Skeletal muscle satellite cell (primary cell): ENCODE data around the gene ADGRA1.

Experiments
- H3K27me3 ChIP-seq: 2 replicates; pipeline ENCODE4 v1.7.0; 2013; ENCODE audit warnings: low read length; ENCODE audit not compliant: control insufficient read depth, insufficient read depth
- H3K36me3 ChIP-seq: 2 replicates; pipeline ENCODE4 v1.7.0; 2013; ENCODE audit warnings: mild to moderate bottlenecking, control low read depth, low read length; ENCODE audit not compliant: insufficient read depth
- H3K4me1 ChIP-seq: 2 replicates; pipeline ENCODE4 v1.7.0; 2013; ENCODE audit warnings: low read length; ENCODE audit not compliant: control insufficient read depth, insufficient read depth
- H3K4me2 ChIP-seq: 2 replicates; pipeline ENCODE4 v1.7.0; 2013; ENCODE audit warnings: mild to moderate bottlenecking, low read length
- H3K4me3 ChIP-seq: 2 replicates; pipeline ENCODE4 v1.7.0; 2013; ENCODE audit warnings: low read length
- H3K9ac ChIP-seq: 2 replicates; pipeline ENCODE4 v1.7.0; 2013; ENCODE audit warnings: mild to moderate bottlenecking, low read depth, low read length, moderate library complexity
- H3K9me3 ChIP-seq: replicated peaks from 2 replicates; pipeline ENCODE4 v1.7.0; 2013; ENCODE audit warnings: mild to moderate bottlenecking, control low read depth, low read length

Gene ADGRA1

DNA sequence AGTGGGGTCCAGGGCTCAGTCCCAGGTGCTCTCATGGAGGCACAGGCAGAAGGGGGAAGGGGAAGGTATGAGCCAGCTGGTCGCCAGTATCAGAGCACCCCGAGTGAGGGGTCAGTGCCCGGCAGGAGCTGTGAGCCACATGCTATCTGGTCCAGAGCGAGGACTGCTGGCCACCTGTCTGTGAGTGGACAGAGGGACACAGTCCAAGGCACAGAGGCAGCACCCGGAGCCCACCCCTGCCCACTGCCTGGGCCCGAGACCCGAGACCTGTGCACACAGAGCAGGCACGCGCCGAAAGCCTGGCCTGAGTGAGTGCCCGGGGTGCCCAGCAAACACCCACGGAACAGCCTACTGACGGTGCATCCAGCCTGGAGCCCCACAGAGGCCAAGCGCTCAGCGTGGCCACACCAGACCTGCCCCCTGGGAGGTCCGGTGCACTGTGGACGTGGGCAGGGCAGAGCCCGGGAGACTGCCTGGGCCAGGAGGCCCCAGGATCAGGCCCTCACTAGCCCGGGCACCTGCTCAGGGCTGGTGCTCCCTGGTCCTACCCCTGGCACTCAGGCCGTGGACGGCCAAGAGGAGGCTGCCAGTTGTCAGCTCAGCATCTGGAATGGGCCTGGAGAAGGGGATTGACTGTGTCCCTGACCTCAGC is 29.4 kb downstream of the ADGRA1 start:
- no peaks in the 10 kb centered on the region for H3K4me1 ChIP-seq
- H3K36me3 ChIP-seq: no peaks in the 10 kb centered on the region
- H3K4me3 ChIP-seq: no peak overlapping the region
- H3K9me3 ChIP-seq: no peaks in the 10 kb centered on the region
- H3K9ac ChIP-seq: no peak overlapping the region
- H3K4me2 ChIP-seq: no peak overlapping the region
- H3K27me3 ChIP-seq: no peaks in the 10 kb centered on the region

DNA sequence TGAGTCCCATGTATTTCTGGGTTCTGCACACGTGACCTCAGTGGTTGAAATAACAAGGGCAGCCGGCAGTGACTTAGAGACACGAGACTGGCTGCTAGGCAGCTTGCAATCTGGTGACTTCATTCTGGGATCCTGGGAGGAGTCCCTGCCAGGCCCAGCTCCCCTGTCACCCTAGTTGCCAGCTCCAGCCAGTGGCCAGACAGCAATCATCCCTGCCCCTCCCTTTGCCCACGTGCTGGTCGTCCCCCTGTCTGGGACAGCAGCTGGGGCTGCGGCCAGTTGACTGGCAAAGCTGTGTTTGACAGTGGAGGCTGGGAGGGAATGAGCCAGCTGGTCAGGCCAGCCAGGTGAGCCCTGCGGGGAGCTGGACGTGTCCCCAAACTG is 30.0 kb downstream of the ADGRA1 start:
- no peak overlapping the region for H3K4me2 ChIP-seq
- no peak overlapping the region for H3K4me3 ChIP-seq

GRCh38 chr10:133121479-133121878 is 33.8 kb downstream of the ADGRA1 start:
- Histone ChIP-seq H3K36me3 (no peaks in the 10 kb centered on the region), H3K4me2 (no peak overlapping the region), H3K9me3 (no peaks in the 10 kb centered on the region), H3K27me3 (no peaks in the 10 kb centered on the region), H3K4me3 (no peak overlapping the region), H3K4me1 (no peaks in the 10 kb centered on the region), H3K9ac (no peak overlapping the region)

More for the DNA sequence above, 30.0 kb downstream of the ADGRA1 start:
- no peaks in the 10 kb centered on the region for H3K9me3 ChIP-seq
- no peak overlapping the region for H3K9ac ChIP-seq
- H3K36me3 ChIP-seq: no peaks in the 10 kb centered on the region
- H3K4me1 ChIP-seq: no peaks in the 10 kb centered on the region
- no peaks in the 10 kb centered on the region for H3K27me3 ChIP-seq

DNA sequence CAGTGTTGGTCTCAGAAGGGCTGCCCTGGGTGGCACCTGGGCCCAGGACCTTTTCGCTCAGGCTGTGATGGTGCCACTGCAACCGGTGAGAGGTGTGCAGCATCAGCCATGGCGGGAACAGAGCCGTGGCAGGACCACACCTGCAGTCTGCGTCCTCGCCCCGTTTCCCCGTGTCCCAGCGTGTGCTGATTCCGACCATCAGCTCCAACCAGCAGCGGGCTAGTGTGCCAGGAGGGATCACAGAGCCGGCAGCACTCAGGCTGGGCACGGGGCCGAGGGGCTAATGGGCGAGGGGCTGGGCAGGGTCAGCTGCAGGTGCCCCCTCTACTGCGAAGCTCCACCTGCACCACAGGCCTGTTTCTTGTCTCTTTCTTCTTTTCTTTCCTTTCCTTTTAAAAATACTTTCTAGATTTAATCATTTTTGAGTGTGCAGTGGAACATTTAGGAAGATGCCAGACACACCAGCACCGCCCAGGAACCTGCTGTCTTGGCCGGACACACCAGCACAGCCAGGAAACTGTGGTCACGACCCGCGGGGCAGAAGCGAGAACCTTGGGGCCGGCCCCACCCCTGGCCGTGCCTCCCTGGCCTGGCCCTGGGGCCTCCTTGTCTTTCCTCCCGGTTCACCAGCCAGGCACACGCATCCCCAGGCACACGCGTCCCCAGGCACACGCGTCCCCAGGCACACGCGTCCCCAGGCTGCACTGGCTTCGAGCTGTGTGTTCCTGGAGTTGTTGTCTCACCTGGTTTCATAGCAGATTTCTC is 34.6 kb downstream of the ADGRA1 start:
- Histone ChIP-seq H3K4me3 (no peak overlapping the region), H3K9me3 (no peaks in the 10 kb centered on the region), H3K9ac (no peak overlapping the region), H3K4me2 (no peak overlapping the region), H3K4me1 (no peaks in the 10 kb centered on the region), H3K27me3 (no peaks in the 10 kb centered on the region), H3K36me3 (no peaks in the 10 kb centered on the region)

DNA sequence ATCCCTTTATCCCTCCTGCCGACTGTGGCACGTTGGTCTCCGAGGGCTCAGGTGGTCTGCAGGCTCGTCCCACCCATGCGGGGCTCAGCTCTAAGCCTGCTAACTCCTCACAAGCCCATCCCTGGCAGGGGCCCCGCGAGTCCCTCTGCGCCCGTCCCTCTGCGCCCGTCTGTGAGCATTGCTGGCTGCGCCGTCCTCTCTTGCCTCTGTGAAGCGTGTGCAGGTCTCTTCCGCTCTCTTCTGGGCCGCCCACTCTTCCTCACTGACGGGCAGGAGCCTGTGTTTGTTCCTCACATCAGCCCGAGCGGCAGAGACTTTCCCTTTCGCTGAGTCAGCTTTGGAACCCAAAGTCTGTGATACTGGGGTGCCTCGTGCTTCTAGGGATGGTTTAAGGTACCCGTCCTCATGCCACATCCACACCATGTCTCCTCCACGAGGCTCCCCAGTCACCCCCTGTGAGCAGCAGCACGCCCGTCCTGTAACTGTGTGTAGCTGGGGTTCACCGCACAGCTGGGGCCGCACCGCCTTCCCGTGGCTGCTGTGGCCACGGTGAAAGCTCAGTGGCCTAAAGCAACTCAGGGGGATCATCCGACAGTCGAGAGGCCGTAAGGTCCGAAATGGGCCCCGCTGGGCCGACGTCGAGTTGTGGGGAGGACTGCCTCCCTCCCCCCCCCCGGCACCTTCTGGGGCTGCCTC is 35.5 kb downstream of the ADGRA1 start:
- Histone ChIP-seq H3K27me3 (no peaks in the 10 kb centered on the region), H3K9ac (no peak overlapping the region), H3K4me1 (no peaks in the 10 kb centered on the region), H3K36me3 (no peaks in the 10 kb centered on the region), H3K9me3 (no peaks in the 10 kb centered on the region), H3K4me2 (no peak overlapping the region), H3K4me3 (no peak overlapping the region)

DNA sequence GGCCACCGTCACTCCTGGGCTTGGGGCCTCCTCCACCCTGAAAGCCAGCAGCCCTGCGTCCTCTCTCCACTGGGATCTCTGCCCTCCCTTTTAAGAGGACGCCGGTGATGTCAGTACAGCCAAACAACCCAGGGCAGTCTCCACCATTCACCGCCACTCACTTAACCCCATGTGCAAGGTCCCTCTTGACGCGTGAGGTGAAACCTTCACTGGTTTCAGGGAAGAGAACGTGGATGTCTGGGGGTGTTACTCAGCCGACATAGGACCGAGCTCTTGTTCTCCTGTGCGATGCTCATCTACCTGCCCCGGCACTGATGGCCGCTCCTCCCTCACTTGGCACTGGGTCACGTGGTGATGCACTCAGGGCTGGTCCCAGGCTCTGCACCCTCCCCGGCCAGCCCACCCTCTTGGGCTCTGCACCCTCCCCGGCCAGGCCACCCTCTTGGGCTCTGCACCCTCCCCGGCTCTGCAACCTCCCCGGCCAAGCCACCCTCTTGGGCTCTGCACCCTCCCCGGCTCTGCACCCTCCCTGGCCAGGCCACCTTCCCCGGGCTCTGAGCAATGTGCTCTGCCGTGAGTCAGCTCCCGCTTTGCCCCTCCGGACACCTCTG is 36.1 kb downstream of the ADGRA1 start:
- Histone ChIP-seq H3K4me2 (no peak overlapping the region), H3K27me3 (no peaks in the 10 kb centered on the region), H3K36me3 (no peaks in the 10 kb centered on the region), H3K4me3 (no peak overlapping the region), H3K9ac (no peak overlapping the region), H3K9me3 (no peaks in the 10 kb centered on the region), H3K4me1 (no peaks in the 10 kb centered on the region)

DNA sequence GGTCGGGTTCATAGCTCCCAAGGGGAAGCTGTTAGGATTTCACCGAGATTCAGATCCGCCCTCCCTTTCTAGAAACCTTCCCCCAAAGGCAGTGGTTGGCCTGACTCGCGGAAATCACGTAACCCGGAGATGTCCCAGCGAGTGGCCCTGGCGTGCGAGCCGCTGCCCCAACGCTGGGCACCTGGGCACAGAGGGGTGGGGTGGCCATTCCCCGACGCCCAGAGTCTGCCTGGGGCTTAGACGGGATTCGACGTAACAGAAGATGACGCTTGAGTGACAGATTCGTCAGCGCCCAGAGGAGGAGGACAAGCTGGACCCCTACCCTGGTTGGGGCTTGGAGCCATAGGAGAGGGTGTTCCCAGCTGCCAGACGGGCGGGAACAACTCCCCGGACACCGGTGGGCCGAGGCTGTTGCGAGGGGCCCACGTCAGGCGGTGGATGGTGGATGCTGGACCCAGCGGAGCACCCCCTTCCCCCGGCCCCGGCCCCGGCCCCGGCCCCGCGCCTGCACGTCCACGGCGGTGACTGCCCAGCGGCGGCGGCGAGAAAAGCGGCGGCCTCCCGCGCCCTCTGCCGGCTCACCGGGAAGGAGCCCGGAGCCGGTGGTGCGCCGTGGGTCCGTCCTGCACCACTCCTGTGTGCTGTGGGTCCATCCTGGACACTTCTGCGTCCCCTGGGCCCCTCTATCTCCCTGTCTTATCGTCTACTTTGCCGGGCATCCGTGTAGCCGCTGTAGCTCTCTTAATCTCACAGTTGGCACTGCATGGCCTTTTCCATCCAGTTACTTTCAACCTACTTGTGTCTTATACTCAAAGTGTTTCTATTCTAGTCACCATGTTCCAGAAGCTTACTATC is 36.9 kb downstream of the ADGRA1 start:
- no peak overlapping the region for H3K4me2 ChIP-seq
- no peaks in the 10 kb centered on the region for H3K9me3 ChIP-seq
- H3K36me3 ChIP-seq: no peaks in the 10 kb centered on the region
- H3K4me3 ChIP-seq: no peak overlapping the region
- no peaks in the 10 kb centered on the region for H3K4me1 ChIP-seq
- no peak overlapping the region for H3K9ac ChIP-seq
- no peaks in the 10 kb centered on the region for H3K27me3 ChIP-seq

- Histone ChIP-seq H3K4me2 (no peak overlapping the region), H3K9me3 (no peaks in the 10 kb centered on the region), H3K9ac (no peak overlapping the region), H3K27me3 (no peaks in the 10 kb centered on the region), H3K4me3 (no peak overlapping the region), H3K4me1 (no peaks in the 10 kb centered on the region), H3K36me3 (no peaks in the 10 kb centered on the region)
Observed at GRCh38 chr10:133125901-133126300, 38.2 kb downstream of the ADGRA1 start.

DNA sequence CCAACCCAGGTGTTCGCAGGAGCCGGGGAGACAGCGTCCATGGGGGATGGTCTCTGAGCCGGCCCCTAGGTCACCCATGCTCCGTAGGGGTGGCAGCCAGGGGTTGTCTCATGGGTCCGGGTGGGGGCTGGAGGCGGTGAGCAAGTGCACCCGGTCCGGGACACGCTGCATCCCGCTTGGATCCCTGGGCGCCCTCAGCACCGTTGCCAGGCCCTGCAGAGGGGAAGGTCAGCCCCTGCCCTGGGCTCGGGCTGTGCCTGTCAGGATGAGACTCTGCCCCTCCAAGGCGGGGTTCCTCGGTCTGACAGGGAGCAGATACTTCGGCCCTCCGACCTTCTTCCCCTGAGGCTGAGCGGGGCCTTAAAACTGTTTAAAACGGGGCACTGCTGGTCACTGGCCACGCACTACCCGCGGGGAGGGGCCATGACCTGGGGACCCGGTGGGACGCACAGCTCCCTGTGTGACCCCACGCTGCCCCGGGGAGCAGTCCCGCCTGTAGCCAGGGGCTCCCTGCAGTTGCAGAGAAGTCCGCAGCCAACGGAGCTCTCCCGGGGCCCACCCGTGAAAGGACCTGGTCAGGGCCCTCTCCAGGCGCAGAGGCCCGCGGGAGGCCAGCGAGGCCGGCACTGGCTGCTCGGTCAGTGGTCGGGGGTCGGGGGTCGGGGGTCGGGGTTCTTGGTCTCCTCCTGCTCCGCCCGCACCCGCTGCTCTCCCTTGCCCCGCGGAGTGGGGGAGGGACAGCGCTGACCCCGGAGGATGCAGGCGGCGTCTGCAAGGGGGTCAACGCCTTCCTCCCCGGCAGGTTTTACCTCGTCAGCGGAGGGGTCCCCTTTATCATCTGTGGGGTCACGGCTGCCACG is 38.9 kb downstream of the ADGRA1 start:
- H3K36me3 ChIP-seq: no peaks in the 10 kb centered on the region
- H3K27me3 ChIP-seq: no peaks in the 10 kb centered on the region
- no peak overlapping the region for H3K9ac ChIP-seq
- no peaks in the 10 kb centered on the region for H3K4me1 ChIP-seq
- H3K4me2 ChIP-seq: no peak overlapping the region
- no peaks in the 10 kb centered on the region for H3K9me3 ChIP-seq
- no peak overlapping the region for H3K4me3 ChIP-seq

- no peak overlapping the region for H3K9ac ChIP-seq
- H3K27me3 ChIP-seq: no peaks in the 10 kb centered on the region
Observed at GRCh38 chr10:133127291-133128125, 39.8 kb downstream of the ADGRA1 start.

More at GRCh38 chr10:133127291-133128125, 39.8 kb downstream of the ADGRA1 start:
- Histone ChIP-seq H3K9me3 (no peaks in the 10 kb centered on the region), H3K4me1 (no peaks in the 10 kb centered on the region), H3K4me2 (no peak overlapping the region), H3K4me3 (no peak overlapping the region), H3K36me3 (no peaks in the 10 kb centered on the region)
